HEK293 (cell line): ENCODE measurements around the gene BCR.

Experiments used
- CTCF ChIA-PET: fragments of 350-600 bp; formaldehyde crosslinking; extraction: SDS; loops from one replicate; lab custom pipeline; 2021; ENCODE audit warnings: antibody characterized with exemption; lab: Yijun Ruan, JAX
- POLR2A ChIA-PET: fragments of 300-600 bp; formaldehyde crosslinking; extraction: SDS; loops from one replicate; lab custom pipeline; 2020; ENCODE audit warnings: antibody characterized with exemption, inconsistent platforms; lab: Yijun Ruan, JAX
- H3K27ac ChIP-seq: fragments of 200-500 bp; sonication (Bioruptor generic); 2 replicates; pipeline ENCODE4 v1.5.1; 2014; ENCODE audit warnings: low read depth, low read length, control low read depth, inconsistent platforms; ENCODE audit errors: extremely low read depth
- H3K36me3 ChIP-seq, 2 experiments: fragments of 200-500 bp in 1 of 2; sonication (Bioruptor generic) in 1 of 2; 1 replicate in 1 of 2; 2 replicates in 1 of 2; pipeline ENCODE4 v1.5.1; 2014 to 2017; ENCODE audit warnings: inconsistent platforms in 2 of 2, low read length in 2 of 2; ENCODE audit not compliant: control insufficient read depth in 2 of 2, insufficient read depth in 1 of 2
- H3K4me1 ChIP-seq: fragments of 200-500 bp; sonication (Bioruptor generic); 2 replicates; pipeline ENCODE4 v1.5.1; 2014; ENCODE audit warnings: mild to moderate bottlenecking, low read length, inconsistent platforms; ENCODE audit not compliant: control insufficient read depth, insufficient read depth
- H3K4me3 ChIP-seq: 2 replicates; pipeline ENCODE4 v1.5.1; 2011; ENCODE audit warnings: low read depth, mild to moderate bottlenecking, control low read depth, low read length, moderate library complexity
- H3K9me3 ChIP-seq: fragments of 200-500 bp; sonication (Bioruptor generic); 2 replicates; pipeline ENCODE4 v1.5.1; 2014; ENCODE audit warnings: low read depth, low read length, inconsistent platforms; ENCODE audit not compliant: control insufficient read depth, insufficient read depth
- BCL11A ChIP-seq: fragments of 450-650 bp; formaldehyde crosslinking; IDR thresholded peaks from 2 replicates; pipeline ENCODE4 v1.5.1; 2016; ENCODE audit warnings: low read depth, missing biosample characterization, missing genetic modification characterization
- GLI4 ChIP-seq: fragments of 450-650 bp; formaldehyde crosslinking; IDR thresholded peaks from 2 replicates; pipeline ENCODE4 v1.5.1; 2016; ENCODE audit warnings: missing biosample characterization, missing genetic modification characterization
- HOXC10 ChIP-seq: sonication (generic); formaldehyde crosslinking; IDR thresholded peaks from 2 replicates; pipeline ENCODE4 v1.8.1; 2023; ENCODE audit warnings: mild to moderate bottlenecking, missing genetic modification reagents
- HOXD13 ChIP-seq: sonication (generic); formaldehyde crosslinking; IDR thresholded peaks from 2 replicates; pipeline ENCODE4 v1.8.0; 2022; ENCODE audit warnings: missing genetic modification reagents, borderline replicate concordance
- KLF10 ChIP-seq: fragments of 450-650 bp; IDR thresholded peaks from 2 replicates; pipeline ENCODE4 v1.5.1; 2018; ENCODE audit warnings: missing biosample characterization, mild to moderate bottlenecking, missing genetic modification characterization
- ZBTB48 ChIP-seq: fragments of 450-650 bp; formaldehyde crosslinking; IDR thresholded peaks from 2 replicates; pipeline ENCODE4 v1.5.1; 2016; ENCODE audit warnings: missing biosample characterization, missing genetic modification characterization
- ZBTB7A ChIP-seq: fragments of 450-650 bp; formaldehyde crosslinking; IDR thresholded peaks from 2 replicates; pipeline ENCODE4 v1.5.1; 2016; ENCODE audit warnings: low read depth, missing biosample characterization, missing genetic modification characterization
- ZEB2 ChIP-seq: fragments of 450-650 bp; formaldehyde crosslinking; IDR thresholded peaks from 2 replicates; pipeline ENCODE4 v1.5.1; 2016; ENCODE audit warnings: missing biosample characterization, missing genetic modification characterization
- ZNF366 ChIP-seq: fragments of 450-650 bp; formaldehyde crosslinking; conservative IDR thresholded peaks from 2 replicates; pipeline ENCODE4 v1.5.1; 2016; ENCODE audit warnings: missing biosample characterization, missing genetic modification characterization
- ZNF48 ChIP-seq: fragments of 450-650 bp; formaldehyde crosslinking; IDR thresholded peaks from 2 replicates; pipeline ENCODE4 v1.5.1; 2016; ENCODE audit warnings: missing biosample characterization, missing genetic modification characterization
- ZNF548 ChIP-seq: fragments of 450-650 bp; formaldehyde crosslinking; IDR thresholded peaks from 2 replicates; pipeline ENCODE4 v1.5.1; 2016; ENCODE audit warnings: missing biosample characterization, missing genetic modification characterization
- ZNF580 ChIP-seq: fragments of 450-650 bp; formaldehyde crosslinking; IDR thresholded peaks from 2 replicates; pipeline ENCODE4 v1.5.1; 2016; ENCODE audit warnings: missing biosample characterization, missing genetic modification characterization
- ZNF621 ChIP-seq: fragments of 450-650 bp; formaldehyde crosslinking; IDR thresholded peaks from 2 replicates; pipeline ENCODE4 v1.5.1; 2017; ENCODE audit warnings: missing biosample characterization, missing genetic modification characterization
- ZNF626 ChIP-seq: fragments of 450-650 bp; sonication (Bioruptor Pico); formaldehyde crosslinking; IDR thresholded peaks from 2 replicates; pipeline ENCODE4 v1.5.1; 2018; ENCODE audit warnings: missing biosample characterization, missing genetic modification characterization, inconsistent platforms
- ZNF768 ChIP-seq: fragments of 450-650 bp; formaldehyde crosslinking; IDR thresholded peaks from 2 replicates; pipeline ENCODE4 v1.5.1; 2018; ENCODE audit warnings: missing biosample characterization, mild to moderate bottlenecking, missing genetic modification characterization
- ZNF777 ChIP-seq: fragments of 450-650 bp; formaldehyde crosslinking; IDR thresholded peaks from 2 replicates; pipeline ENCODE4 v1.5.1; 2017; ENCODE audit warnings: missing biosample characterization, missing genetic modification characterization, borderline replicate concordance
- TF ChIP-seq, protein P1 (sequence below): fragments of 450-650 bp; formaldehyde crosslinking; IDR thresholded peaks from 2 replicates; pipeline ENCODE4 v1.5.1; 2017; ENCODE audit warnings: missing biosample characterization, missing genetic modification characterization
- TF ChIP-seq, protein P2 (sequence below): fragments of 450-650 bp; formaldehyde crosslinking; optimal IDR thresholded peaks from 2 replicates; pipeline ENCODE3; 2016; ENCODE audit warnings: missing biosample characterization, mild to moderate bottlenecking, missing genetic modification characterization

The BCR gene

GRCh38 chr22:23180301-23180892 lies at the start of gene BCR (continued):
- TF ChIP-seq ZNF768 (tag by site-specific recombination) = no peak
- TF ChIP-seq ZNF366 (tag by site-specific recombination) = no peak
- no peak for TF ChIP-seq ZNF580 (tag by site-specific recombination)
- peak; percentile 90 for TF ChIP-seq KLF10 (tag by site-specific recombination)
- no peak for TF ChIP-seq ZNF621
- TF ChIP-seq ZNF626 = no peak
- TF ChIP-seq, protein P1, sequence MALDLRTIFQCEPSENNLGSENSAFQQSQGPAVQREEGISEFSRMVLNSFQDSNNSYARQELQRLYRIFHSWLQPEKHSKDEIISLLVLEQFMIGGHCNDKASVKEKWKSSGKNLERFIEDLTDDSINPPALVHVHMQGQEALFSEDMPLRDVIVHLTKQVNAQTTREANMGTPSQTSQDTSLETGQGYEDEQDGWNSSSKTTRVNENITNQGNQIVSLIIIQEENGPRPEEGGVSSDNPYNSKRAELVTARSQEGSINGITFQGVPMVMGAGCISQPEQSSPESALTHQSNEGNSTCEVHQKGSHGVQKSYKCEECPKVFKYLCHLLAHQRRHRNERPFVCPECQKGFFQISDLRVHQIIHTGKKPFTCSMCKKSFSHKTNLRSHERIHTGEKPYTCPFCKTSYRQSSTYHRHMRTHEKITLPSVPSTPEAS = no peak
- no peak for TF ChIP-seq ZBTB48 (tag by site-specific recombination)
- TF ChIP-seq BCL11A = no peak
- no peak for TF ChIP-seq ZNF777
- no peak for TF ChIP-seq ZNF48
- TF ChIP-seq HOXD13 (CRISPR knock-in tag) = no peak
- TF ChIP-seq, all 188 proteins: peak for 12

- H3K27ac ChIP-seq = no peak overlapping the region
- CTCF ChIA-PET = interaction anchor here (0.6 to 6.1 kb wide), 6 partner anchors 47 to 924 kb away, joined by 3 to 161 read pairs (median 3); no protein-coding TSS in a partner anchor
- no peak overlapping the region for H3K4me3 ChIP-seq
- no peaks in the 10 kb centered on the region for H3K9me3 ChIP-seq
- POLR2A ChIA-PET = interaction anchor here (0.6 kb wide), 1 partner anchor 903 kb away, joined by 3 read pairs; no protein-coding TSS in a partner anchor
- H3K4me1 ChIP-seq = no peaks in the 10 kb centered on the region
- TF ChIP-seq ZNF48 = no peak
- TF ChIP-seq ZNF548 (tag by site-specific recombination) = no peak
- no peak for TF ChIP-seq ZBTB7A
- H3K36me3 ChIP-seq = no peaks in the 10 kb centered on the region
These were observed 49.6 kb upstream of the BCR start for GRCh38 chr22:23130697-23131096.

- ChIA-PET POLR2A (interaction anchor here (1.6 kb wide), 1 partner anchor 173 kb away, joined by 3 read pairs; no protein-coding TSS in a partner anchor), CTCF (interaction anchor here (0.5 to 6.1 kb wide), 8 partner anchors 9 to 378 kb away, joined by 3 to 161 read pairs (median 6); partner anchors contain the start of gene RSPH14)
- Histone ChIP-seq H3K27ac (no peak overlapping the region), H3K9me3 (no peaks in the 10 kb centered on the region), H3K4me3 (no peak overlapping the region), H3K4me1 (no peaks in the 10 kb centered on the region), H3K36me3 (no peaks in the 10 kb centered on the region)
- TF ChIP-seq, protein P2, sequence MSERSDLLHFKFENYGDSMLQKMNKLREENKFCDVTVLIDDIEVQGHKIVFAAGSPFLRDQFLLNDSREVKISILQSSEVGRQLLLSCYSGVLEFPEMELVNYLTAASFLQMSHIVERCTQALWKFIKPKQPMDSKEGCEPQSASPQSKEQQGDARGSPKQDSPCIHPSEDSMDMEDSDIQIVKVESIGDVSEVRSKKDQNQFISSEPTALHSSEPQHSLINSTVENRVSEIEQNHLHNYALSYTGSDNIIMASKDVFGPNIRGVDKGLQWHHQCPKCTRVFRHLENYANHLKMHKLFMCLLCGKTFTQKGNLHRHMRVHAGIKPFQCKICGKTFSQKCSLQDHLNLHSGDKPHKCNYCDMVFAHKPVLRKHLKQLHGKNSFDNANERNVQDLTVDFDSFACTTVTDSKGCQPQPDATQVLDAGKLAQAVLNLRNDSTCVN (tag by site-specific recombination) = no peak
- TF ChIP-seq GLI4 (tag by site-specific recombination) = no peak
- no peak for TF ChIP-seq ZEB2 (tag by site-specific recombination)
- no peak for TF ChIP-seq HOXC10
These were observed 48.4 kb upstream of the BCR start for GRCh38 chr22:23131931-23132330.
